Effector CD8-positive, alpha-beta T cell (primary cell): Measurements from ENCODE around the gene USP35.
"Not testable (repeated sequence)": the region's sequence is repeated elsewhere in the genome, so short reads cannot be mapped to it uniquely, and the experiment has no call there.

Source experiments
- DNase-seq: peaks from one replicate; lab custom pipeline; 2025; lab: John Stamatoyannopoulos, UW

Gene USP35

GRCh38 chr11:78216571-78217287 lies 28.0 kb downstream of the USP35 start:
- DNase-seq, result no peak

- DNase-seq, result no peak
Observed at GRCh38 chr11:78217650-78218541, 29.2 kb downstream of the USP35 start.

- no peak for DNase-seq
Observed at GRCh38 chr11:78218707-78219492, 30.2 kb downstream of the USP35 start.

- DNase-seq, result no peak
Observed at GRCh38 chr11:78219493-78220217, 30.9 kb downstream of the USP35 start.

GRCh38 chr11:78220218-78221157 lies 31.8 kb downstream of the USP35 start:
- no peak for DNase-seq

- DNase-seq, result no peak
Observed at GRCh38 chr11:78221396-78222315, 32.9 kb downstream of the USP35 start.

GRCh38 chr11:78222726-78223125 lies 34.0 kb downstream of the USP35 start:
- DNase-seq, result not testable (repeated sequence)

GRCh38 chr11:78223320-78223954 lies 34.7 kb downstream of the USP35 start:
- DNase-seq, result no peak

GRCh38 chr11:78224506-78224905 lies 35.8 kb downstream of the USP35 start:
- DNase-seq, result no peak

- no peak for DNase-seq
Observed at GRCh38 chr11:78224906-78225420, 36.2 kb downstream of the USP35 start.

GRCh38 chr11:78226684-78227680 lies 38.3 kb downstream of the USP35 start:
- no peak for DNase-seq

GRCh38 chr11:78227921-78228320 lies 39.2 kb downstream of the USP35 start:
- no peak for DNase-seq

GRCh38 chr11:78228467-78228866 lies 39.7 kb downstream of the USP35 start:
- DNase-seq, result no peak

- DNase-seq, result no peak
Observed at GRCh38 chr11:78229106-78229505, 40.4 kb downstream of the USP35 start.

GRCh38 chr11:78230161-78230877 lies 41.6 kb downstream of the USP35 start:
- no peak for DNase-seq

GRCh38 chr11:78231962-78232501 lies 43.3 kb downstream of the USP35 start:
- DNase-seq, result no peak
